ENCODE measurements around the gene KRTAP19-8.

Gene KRTAP19-8

GRCh38 chr21:31011412-31011811 lies 26.9 kb downstream of the KRTAP19-8 start:
- peak; percentile 11 for DNase-seq

- no peak for DNase-seq
Observed at GRCh38 chr21:31008355-31008754, 29.9 kb downstream of the KRTAP19-8 start.

- DNase-seq: no peak
Observed at GRCh38 chr21:31005019-31005418, 33.3 kb downstream of the KRTAP19-8 start.

GRCh38 chr21:31003471-31003870 lies 34.8 kb downstream of the KRTAP19-8 start:
- DNase-seq: no peak

GRCh38 chr21:30997541-30997940 lies 40.7 kb downstream of the KRTAP19-8 start:
- DNase-seq: no peak

GRCh38 chr21:30996728-30997127 lies 41.5 kb downstream of the KRTAP19-8 start:
- DNase-seq: no peak

- no peak for DNase-seq
Observed at GRCh38 chr21:30994932-30995331, 43.3 kb downstream of the KRTAP19-8 start.

- no peak for DNase-seq
Observed at GRCh38 chr21:30990514-30991262, 47.6 kb downstream of the KRTAP19-8 start.

- DNase-seq: no peak
Observed at GRCh38 chr21:30988706-30989105, 49.6 kb downstream of the KRTAP19-8 start.

Data from activated effector memory CD4-positive, alpha-beta T cell treated with Interleukin-2 at 50 U/mL for 16 hours (primary cell).